Measurements from ENCODE around the gene MRFAP1. TPM values are rescaled to one million over a fixed set of nuclear protein-coding genes. Genes with fewer than 3 reads are reported as not detected.
A peak's percentile ranks its signal among the peaks of the same experiment; 100 is the strongest.
"Not testable (repeated sequence)": the region's sequence is repeated elsewhere in the genome, so short reads cannot be mapped to it uniquely, and the experiment has no call there.

Gene MRFAP1
- total RNA-seq, 1 experiment from 2014 or later: 110 TPM

GRCh38 chr4:6610856-6611430 lies 29.5 kb upstream of the MRFAP1 start:
- DNase-seq (ENCODE audit: low read depth): no peak

GRCh38 chr4:6612961-6613675 lies 27.4 kb upstream of the MRFAP1 start:
- DNase-seq (ENCODE audit: low read depth): no peak

- no peak for DNase-seq (ENCODE audit: low read depth)
Observed at GRCh38 chr4:6613676-6614651, 26.5 kb upstream of the MRFAP1 start.

GRCh38 chr4:6614701-6615230 lies 25.7 kb upstream of the MRFAP1 start:
- DNase-seq (ENCODE audit: low read depth): no peak

GRCh38 chr4:6616087-6616995 lies 24.1 kb upstream of the MRFAP1 start:
- no peak for DNase-seq (ENCODE audit: low read depth)

- no peak for DNase-seq (ENCODE audit: low read depth)
Observed at GRCh38 chr4:6617246-6617645, 23.2 kb upstream of the MRFAP1 start.

GRCh38 chr4:6618386-6619115 lies 21.9 kb upstream of the MRFAP1 start:
- DNase-seq (ENCODE audit: low read depth): no peak

GRCh38 chr4:6619116-6619465 lies 21.4 kb upstream of the MRFAP1 start:
- DNase-seq (ENCODE audit: low read depth): no peak

GRCh38 chr4:6619466-6620255 lies 20.8 kb upstream of the MRFAP1 start:
- DNase-seq (ENCODE audit: low read depth): no peak

- no peak for DNase-seq (ENCODE audit: low read depth)
Observed at GRCh38 chr4:6620296-6620695, 20.2 kb upstream of the MRFAP1 start.

- DNase-seq (ENCODE audit: low read depth): no peak
Observed at GRCh38 chr4:6620891-6621555, 19.5 kb upstream of the MRFAP1 start.

GRCh38 chr4:6621556-6621927 lies 18.9 kb upstream of the MRFAP1 start:
- DNase-seq (ENCODE audit: low read depth): no peak

- no peak for DNase-seq (ENCODE audit: low read depth)
Observed at GRCh38 chr4:6622744-6623143, 17.7 kb upstream of the MRFAP1 start.

GRCh38 chr4:6625256-6625655 lies 15.2 kb upstream of the MRFAP1 start:
- peak; percentile 44 for DNase-seq (ENCODE audit: low read depth)

- DNase-seq (ENCODE audit: low read depth): no peak
Observed at GRCh38 chr4:6626066-6626465, 14.4 kb upstream of the MRFAP1 start.

GRCh38 chr4:6627832-6628231 lies 12.7 kb upstream of the MRFAP1 start:
- DNase-seq (ENCODE audit: low read depth): no peak

GRCh38 chr4:6628484-6628883 lies 12.0 kb upstream of the MRFAP1 start:
- not testable (repeated sequence) for DNase-seq (ENCODE audit: low read depth)

- no peak for DNase-seq (ENCODE audit: low read depth)
Observed at GRCh38 chr4:6632125-6632524, 8.4 kb upstream of the MRFAP1 start.

Data from RPMI7951 (cell line).